Loucy (cell line): ENCODE measurements around the gene SAG.

Experiments used
- CTCF ChIP-seq: fragments of 200-600 bp; sonication (generic); conservative IDR thresholded peaks from 2 replicates; pipeline ENCODE4 v1.5.1; 2014; ENCODE audit warnings: mild to moderate bottlenecking, antibody characterized with exemption, low read length
- EZH2phosphoT487 ChIP-seq: fragments of 200-600 bp; IDR thresholded peaks from 2 replicates; pipeline ENCODE4 v1.6.1; 2018; ENCODE audit warnings: antibody characterized with exemption, mild to moderate bottlenecking, moderate library complexity, borderline replicate concordance

GRCh38 chr2:233275223-233275622 is 32.4 kb upstream of the SAG start:
- TF ChIP-seq CTCF: no peak
- no peak for TF ChIP-seq EZH2phosphoT487
